Left renal pelvis (tissue), 4 donors: Measurements from ENCODE around the gene TTC39A. TPM values are rescaled to one million over a fixed set of nuclear protein-coding genes. Genes with fewer than 3 reads are reported as not detected.

ENCODE experiments used
- DNase-seq, 4 donors: peaks; one replicate each; pipeline ENCODE4 v3.0.0-alpha.2; 2013; ENCODE audit warnings: low read depth in 4 of 4, low spot score in 3 of 4
- polyA plus RNA-seq, 4 donors: library from polyadenylated mRNA; unstranded; fragments of 120-200 nt; gene quantifications; one replicate each; pipeline ENCODE4 v1.2.1, GENCODE V29; 2013; ENCODE audit not compliant: insufficient read length in 4 of 4

Gene TTC39A
- polyA plus RNA-seq, 4 donors = 1.1 to 11.0 (median 8.5) TPM

DNA sequence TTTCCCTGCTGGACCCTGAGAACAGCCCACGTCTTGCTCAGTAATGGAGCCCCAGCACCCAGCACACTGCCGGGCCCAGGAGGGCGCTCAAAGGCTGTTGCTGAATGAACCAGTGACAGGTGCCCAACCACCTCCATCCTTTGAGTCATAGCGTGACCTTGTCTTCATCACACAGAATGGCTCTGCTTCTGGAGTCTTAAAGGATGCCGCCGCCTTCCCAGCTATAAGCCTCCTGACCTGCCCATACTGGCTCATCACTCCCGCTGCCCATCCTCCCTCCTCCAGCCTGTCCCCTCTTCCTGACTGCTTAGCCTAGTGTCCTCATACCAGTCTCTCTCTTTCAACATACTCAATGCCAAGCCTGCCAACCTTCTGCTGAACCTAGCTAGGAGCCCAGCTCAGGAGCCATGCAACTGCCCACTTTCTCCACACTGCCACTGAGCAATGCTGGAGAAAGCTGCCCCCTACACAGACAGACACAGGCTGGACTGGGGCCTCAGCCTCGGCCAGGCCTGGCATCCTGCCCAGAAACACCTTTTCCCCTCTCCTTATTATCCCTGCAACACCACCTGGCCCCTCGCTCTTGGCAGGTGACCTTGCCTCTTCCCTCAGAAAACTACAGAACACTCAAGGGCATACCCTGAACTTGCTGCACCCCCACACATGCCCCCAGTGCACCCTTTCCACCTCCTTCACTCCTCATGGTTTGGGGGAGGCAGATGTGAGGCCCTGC lies 14.1 kb downstream of the TTC39A start:
- no peak for DNase-seq

DNA sequence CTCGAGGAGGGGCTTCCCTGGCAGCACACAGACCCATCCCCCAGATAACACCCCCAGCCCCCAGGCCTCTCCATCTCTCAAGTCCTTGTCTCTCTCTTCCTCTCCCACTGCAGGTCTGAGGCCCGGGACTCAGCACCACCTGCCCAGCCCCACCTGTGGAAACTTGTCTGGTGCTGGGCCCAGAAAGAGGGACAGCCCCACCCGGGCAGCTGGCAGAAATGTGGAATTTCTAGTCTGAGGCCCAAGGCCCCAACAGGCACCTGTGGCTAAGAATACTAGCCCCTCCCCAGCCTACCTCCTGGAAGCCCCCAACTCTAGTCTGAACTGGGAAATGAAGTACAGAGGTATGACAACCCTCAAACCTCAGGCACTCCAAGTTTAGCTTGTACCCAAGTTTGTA lies 15.4 kb downstream of the TTC39A start:
- no peak for DNase-seq

DNA sequence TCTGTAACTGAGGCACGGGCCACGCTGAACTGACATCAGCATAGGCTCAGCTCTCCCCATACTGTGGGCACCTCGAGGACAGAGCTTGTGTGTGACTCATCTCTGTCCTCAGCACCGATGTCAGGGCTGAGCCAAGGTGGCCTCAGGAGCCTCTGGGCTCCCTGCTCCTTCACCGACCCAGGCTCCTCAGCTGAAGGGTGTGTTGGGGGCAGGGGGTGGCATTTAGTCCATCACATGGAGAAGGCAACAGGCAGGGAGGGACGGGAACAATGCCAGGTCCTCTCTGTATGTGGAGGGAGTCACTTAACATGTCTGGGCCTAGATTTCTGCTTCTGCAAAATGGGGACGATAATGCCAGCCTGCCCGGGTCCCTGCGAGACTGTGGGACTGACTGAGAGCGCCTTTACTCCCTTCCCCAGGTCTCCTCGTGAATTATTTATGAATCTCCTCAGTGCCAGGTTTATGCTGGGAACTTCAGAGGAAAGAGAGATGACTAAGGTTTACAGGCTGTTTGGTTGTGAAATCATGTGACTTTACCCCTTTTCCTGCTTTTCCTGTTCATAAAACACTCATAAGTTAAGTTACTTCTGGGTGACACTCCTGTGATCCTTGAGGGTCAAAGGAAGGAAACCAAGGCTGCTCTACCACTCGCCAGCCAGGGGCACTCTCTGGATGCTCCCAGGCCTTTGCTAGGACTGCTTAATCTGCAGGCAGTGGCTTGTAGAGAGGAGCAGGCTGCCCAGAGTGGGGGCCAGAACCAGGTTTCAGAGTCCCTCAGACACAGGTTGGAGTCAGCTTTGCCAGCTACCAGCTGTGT lies 16.2 kb downstream of the TTC39A start:
- DNase-seq = no peak

DNA sequence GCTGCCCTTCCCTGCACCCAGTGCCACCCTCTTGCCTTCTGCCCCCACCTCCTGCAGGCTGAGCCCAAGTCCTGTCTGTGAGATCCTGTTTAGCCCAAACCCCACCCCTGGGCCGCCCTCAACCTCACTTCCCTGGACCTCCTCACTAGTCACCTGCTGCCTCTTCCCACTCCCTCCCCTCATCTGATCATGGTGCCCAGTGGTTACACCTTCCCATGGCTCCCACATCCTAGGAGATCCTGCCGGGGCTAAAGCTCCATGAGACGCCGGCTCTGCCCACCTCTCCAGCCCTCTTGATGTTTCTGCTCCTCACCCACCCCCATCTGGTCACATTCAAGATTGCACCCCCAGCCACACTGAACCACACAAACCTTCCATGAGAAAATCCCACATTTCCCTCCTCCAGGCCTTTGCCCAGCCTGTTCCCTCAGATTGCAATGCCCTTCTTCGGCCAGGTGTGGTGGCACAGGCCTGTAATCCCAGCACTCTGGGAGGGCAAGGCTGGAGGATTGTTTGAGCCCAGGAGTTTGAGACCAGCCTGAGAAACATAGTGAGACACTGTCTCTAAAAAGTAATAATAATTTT lies 17.0 kb downstream of the TTC39A start:
- no peak for DNase-seq

DNA sequence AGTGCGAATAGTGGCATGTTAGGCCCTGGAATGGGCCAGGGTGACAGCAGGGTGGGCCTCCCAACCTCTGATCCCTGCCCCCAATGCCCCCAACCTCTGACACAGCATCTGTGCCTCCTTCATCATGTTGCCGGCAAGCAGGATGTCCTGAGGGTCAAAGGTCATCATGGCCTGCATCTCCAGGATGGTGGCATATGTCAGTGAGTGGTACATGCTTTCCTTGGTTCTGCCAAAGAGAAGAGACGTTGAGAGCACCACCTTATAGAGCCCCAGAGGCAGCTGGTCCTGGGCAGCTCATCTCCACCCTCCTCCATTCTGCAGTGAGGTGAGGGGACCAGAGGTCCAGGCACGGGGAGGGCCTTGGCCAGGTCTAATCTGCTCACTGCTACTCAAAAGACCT lies 17.6 kb downstream of the TTC39A start:
- DNase-seq = no peak

DNA sequence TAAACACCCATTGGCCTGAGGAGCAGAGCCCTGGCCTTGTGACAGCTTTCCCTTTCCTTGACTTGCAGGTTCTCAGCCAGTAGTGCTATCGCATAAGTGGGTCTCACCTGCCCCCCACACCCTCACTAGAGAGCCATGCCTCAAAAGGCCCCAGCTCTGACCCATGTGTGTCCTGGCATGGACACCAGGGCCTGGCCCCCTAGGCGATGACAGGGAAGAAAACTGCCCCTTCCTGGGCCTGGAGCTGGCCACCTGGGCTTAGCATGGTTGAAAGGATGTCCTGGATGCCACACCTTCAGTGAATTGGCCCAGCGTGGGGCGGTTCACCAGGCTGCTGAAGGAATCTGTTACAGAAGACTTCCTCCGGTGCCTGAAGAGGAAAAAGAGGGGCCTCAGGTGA lies 18.5 kb downstream of the TTC39A start:
- DNase-seq = no peak

DNA sequence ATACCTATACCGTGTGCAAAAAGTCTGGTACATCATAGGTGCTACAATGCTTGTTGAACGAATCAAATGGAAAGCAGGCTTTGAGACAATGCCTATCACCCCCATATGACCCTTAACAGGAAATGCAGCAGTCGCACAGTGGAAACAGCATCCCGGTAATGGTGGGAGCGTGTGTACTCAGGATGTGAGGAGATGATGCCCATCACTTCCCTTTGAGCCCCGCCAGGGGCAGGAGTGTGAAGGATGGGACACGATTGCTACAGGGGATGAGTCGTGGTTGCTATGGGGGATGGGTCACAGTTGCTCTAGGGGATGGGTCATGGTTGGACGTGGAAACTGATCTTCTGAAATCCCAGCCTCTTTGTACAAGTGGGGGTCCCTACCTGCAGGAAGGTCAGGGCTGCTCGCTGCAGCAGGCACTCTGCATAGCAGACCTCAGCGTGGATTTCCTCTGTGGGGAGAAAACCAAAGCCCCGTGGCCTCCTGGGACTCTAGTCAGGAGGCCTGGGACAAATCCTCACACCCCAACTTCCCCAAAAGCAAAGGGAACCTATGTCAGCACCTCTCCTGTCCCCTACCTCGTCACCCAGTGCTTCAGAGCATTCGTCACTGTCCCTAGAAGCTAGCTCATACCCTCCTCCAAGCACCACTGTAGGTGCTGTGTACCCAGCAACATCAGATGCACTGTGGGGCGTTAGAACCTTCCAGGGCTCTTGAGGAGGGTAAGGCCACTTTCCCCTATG lies 19.3 kb downstream of the TTC39A start:
- no peak for DNase-seq

DNA sequence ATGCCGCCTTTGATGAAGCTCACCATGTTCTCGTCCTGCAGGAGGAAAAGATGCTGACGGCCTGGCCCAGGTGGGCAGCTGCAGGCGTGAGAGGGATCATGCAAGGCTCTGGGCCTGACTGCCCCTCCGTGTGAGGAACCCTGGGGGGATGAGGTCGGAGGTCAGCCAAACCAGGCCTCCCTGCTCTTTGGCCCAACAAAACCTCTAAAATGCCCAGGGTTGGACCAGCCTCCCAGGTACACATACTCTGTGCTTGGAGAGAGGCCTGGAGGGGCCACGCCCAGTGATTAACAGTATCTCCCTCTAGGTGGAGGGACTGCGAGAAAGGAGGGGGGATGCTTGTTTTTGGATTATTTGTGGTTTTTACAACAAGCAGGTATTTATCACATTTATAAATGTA lies 21.1 kb downstream of the TTC39A start:
- no peak for DNase-seq

DNA sequence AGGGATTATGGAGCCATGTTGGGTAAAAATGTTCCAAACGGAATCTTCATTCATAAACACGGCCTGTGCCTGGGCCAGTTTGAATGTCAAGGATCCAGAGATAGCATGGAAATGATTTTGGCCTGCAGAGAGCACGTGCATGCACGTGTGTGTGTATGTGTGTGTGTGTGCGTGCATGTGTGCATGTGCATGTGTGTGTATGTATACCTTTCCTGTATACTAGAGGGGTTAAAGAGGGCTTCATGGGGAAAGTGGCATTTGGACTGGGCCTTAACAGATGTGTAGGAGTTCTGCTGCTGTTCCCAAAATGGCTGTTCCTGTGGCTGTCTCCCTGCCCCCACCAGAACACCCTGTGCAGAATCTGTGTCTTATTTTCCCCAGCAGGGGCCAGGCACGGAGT lies 21.7 kb downstream of the TTC39A start:
- DNase-seq = no peak

DNA sequence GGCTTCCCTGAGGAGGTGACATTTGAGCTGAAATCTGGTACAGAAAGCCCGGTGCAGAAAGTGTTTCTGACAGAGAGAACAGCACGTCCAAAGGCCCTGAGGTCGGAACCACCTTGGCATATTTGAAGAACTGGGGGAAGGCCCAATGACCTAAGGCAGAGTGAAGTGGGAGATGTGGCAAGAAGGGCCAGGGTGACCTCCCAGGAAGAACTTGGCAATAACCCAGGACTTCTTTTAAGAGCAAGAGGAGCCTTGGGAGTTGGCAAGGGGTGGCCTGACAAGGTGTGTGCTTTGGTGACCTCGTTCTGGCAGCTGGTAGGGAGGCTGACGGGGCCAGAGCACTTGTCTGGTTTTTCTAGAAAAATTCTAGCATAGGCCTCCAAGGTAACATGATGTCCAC lies 23.4 kb downstream of the TTC39A start:
- DNase-seq = no peak

DNA sequence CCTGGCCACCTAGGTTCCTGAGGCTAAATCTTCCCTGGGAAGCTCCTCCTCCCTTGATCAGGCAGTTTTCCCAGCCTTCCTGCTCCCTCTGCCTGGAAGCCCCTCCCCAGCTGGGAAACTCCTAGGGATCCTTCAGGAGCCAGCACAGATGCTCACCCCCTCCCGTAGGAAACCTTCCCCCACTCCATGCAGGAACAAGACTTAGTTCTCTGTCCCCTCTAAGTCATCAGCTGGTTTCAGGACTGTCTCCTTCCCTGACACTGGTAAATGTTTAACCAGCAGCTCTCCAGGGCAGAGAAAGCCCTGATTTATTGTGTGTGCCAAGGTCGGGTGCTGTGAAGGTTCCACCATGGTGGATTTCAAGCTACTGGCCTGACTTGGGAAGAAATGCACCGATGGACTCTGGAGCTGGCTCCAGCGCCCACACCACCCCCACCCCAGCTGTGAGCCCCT lies 25.0 kb downstream of the TTC39A start:
- DNase-seq = peak in 2 of 4 donors; percentile 42 to 54

DNA sequence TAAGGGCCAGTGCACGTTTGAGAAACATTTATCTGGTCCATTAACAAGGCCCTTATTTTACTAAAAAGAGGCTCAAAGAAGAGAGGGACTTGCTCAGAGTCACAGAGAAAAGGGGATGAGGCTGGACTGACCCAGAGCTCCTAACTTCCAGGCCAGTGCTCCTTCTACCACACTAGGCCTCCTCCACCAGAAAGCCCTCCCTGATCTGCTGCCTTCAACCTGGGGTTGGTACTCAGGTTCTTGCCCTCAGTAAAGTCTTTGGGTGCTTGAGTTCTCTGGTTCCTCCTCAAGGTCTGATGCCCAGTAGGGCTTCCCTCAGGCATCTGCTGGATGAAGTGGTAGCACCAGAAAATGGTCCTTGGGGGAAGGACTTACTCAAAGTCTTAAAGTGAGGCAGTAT lies 26.0 kb downstream of the TTC39A start:
- no peak for DNase-seq

DNA sequence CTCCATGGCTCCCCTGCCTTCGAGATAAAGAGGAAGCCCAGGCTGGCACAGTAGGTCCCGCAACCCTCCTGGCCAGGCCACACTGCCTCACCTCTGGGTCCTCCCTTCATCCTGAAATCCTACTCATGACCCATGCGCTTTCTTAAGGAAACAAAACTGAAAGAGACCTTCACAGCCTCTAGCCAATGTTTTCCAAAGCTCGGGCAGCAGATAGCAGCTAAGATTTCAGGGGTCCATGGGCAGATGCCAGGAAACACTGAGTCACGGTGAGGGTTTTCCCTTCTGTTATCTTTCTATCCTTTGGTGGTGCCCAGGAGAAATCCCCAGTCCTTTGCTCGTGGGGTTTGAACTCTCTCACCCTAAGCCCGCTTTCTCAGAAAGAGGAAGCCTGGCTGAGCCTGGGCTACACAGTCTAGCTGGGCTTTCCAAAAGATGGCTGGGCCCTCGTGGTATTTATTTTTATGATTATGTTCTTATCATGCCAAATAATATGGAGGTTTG lies 26.6 kb downstream of the TTC39A start:
- DNase-seq = no peak

DNA sequence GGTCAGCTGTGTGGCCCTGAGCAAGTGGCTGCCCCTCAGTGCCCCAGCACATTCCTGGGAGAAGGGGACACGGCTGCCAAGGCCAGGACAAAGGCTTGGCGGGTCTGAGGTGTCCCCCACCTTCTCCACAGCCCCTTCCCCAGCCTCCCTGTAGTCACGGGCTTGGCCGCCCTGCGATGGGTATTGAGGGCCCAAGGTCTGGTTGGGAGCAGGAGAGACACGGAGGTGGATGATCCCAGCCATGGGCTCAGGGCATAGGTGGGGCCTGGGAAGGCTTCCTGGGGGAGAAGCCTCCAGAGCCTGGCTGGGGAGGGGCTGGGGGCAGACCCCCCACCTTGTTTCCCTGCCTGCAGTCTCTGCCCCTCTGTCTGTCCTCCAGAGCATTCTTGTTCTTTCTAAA lies 27.0 kb downstream of the TTC39A start:
- DNase-seq = no peak

DNA sequence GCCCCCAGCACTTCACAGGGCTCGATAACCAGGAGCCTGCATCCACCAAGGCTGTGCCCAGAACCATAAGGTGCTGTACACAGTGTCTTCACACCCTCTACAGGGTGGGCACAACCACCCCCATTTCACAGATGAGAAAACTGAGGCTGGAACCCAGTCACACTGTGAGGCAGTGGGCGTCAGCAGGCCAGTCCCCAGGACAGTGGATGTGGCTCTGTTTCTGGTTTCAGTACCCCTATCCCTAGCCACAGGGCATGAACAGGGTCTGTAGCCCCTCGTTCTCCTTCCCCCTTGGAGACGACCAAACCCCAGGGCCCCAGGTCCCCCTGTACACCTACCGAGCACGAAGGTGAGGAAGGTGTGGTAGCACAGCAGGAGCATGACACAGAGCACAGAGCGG lies 27.6 kb downstream of the TTC39A start:
- no peak for DNase-seq

DNA sequence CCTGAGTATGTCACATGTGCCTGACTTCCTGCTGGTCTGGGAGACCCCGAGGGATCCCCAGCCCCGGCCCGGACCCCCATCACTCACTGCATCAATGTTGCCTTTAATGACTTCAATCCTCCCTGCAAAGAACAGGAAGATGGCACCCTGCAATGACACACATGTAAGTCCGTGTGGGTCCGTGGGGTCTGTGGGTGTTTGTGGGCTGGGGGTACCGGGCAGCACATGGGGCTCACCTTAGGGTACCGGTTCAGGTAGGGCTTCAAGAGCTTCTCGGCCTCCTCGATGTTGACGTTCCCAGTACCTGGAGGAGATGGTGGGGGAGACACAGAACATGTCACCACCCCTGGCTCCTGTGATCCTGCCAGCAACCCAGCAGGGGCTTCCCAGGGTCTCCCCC lies 28.1 kb downstream of the TTC39A start:
- DNase-seq = no peak

DNA sequence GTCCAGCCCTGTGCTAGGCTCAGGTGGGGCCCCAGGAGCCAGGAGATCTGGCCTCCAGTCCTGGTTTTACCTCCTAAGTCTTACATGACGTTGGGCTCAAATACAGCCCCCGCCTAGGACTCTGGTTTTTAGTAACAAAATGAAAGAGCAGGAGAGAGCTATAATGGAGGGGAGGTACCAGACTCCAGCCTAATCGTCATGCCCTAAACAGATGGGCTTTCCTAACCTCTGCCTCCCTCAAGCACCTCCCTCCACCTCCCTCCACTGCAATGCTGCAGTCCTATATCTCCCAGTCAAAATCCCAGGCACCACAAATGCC lies 28.6 kb downstream of the TTC39A start:
- DNase-seq = no peak

DNA sequence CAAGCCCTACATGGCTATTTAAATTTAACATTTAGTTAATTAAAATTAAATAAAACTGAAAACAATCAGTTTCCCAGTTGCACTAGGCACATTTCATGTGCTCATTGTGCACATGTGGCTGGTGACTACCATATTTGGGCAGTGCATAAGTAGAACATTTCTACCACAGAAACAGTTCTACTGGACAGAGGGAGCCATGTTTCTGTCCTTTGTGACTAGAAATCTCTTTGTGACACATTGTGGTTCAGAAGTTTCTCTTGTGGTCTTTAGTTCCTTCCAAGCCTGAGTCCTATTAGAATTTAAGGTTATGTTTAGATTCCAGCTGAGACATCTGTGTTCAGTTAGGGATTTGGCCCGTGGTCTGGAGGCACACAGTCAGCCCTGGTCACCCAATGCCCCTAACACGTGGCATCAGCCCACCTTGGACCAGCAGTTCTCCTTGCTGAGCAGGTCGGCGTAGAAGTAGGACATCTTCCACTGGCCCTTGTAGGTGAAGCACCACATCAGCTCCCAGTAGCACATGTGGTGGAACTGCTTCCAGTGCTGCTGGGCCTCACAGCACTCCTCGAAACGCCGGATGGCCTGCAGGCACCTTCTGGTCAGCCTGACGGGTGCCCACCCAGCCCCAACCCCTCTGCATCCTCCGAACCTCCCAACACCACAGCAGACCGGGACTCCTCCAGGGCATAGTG lies 29.1 kb downstream of the TTC39A start:
- no peak for DNase-seq

DNA sequence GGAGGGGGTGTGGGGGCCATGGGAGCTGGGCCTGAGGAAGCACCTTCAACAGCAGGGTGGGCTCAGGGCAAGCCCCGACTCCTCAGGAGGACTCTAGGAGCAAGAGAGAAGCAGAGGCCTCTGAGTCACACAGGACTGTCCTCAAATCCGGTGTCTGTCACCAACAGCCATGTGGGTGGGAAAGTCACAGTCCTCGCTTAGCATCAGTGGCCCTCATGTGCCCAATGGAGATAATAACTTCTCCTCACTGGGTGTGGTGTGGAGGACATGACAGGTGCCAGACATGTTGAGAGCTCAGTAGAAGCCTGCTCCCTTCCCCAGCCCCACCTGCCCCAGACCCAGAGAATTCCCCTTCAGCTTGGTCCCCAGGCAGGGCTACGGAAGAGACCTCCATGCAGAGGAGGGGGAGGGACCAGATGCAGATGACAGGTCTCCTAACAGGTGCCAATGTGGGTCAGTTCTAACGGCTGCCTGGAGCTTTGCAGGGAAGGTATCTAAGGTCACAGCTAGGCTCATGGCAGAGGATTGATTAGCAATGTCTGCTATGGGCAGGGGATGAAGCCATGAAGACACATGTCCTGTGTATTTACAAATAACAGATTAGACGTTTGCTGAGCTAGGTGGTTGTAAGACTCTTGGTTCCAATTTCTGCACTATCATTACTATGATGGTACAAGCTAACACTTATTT lies 30.2 kb downstream of the TTC39A start:
- no peak for DNase-seq
